Femur (tissue), 1 donor: Measurements from ENCODE around the gene TTC28.
"Not testable (repeated sequence)": the region's sequence is repeated elsewhere in the genome, so short reads cannot be mapped to it uniquely, and the experiment has no call there.

Experiments used
- DNase-seq: peaks from one replicate; pipeline ENCODE4 v3.0.0-alpha.2; 2017

TTC28 gene

GRCh38 chr22:28553108-28553866, 126.4 kb downstream of the TTC28 start:
- DNase-seq: not testable (repeated sequence)

GRCh38 chr22:28548406-28548805, 131.2 kb downstream of the TTC28 start:
- no peak for DNase-seq

- no peak for DNase-seq
These were observed 132.4 kb downstream of the TTC28 start for GRCh38 chr22:28547132-28547842.

- DNase-seq: no peak
These were observed 135.2 kb downstream of the TTC28 start for GRCh38 chr22:28544431-28544868.

- no peak for DNase-seq
These were observed 136.5 kb downstream of the TTC28 start for GRCh38 chr22:28542980-28543621.

GRCh38 chr22:28541137-28541536, 138.5 kb downstream of the TTC28 start:
- DNase-seq: no peak

- no peak for DNase-seq
These were observed 140.7 kb downstream of the TTC28 start for GRCh38 chr22:28538922-28539321.

- DNase-seq: not testable (repeated sequence)
These were observed 149.1 kb downstream of the TTC28 start for GRCh38 chr22:28530565-28530964.

GRCh38 chr22:28529144-28529543, 150.5 kb downstream of the TTC28 start:
- not testable (repeated sequence) for DNase-seq

GRCh38 chr22:28521451-28521850, 158.2 kb downstream of the TTC28 start:
- DNase-seq: no peak

GRCh38 chr22:28514321-28514821, 165.3 kb downstream of the TTC28 start:
- DNase-seq: peak; percentile 60

GRCh38 chr22:28512387-28512786, 167.3 kb downstream of the TTC28 start:
- DNase-seq: not testable (repeated sequence)

- no peak for DNase-seq
These were observed 171.7 kb downstream of the TTC28 start for GRCh38 chr22:28507896-28508295.

- DNase-seq: no peak
These were observed 173.5 kb downstream of the TTC28 start for GRCh38 chr22:28506150-28506535.

- peak; percentile 28 for DNase-seq
These were observed 174.1 kb downstream of the TTC28 start for GRCh38 chr22:28505416-28506149.

GRCh38 chr22:28500006-28500405, 179.6 kb downstream of the TTC28 start:
- DNase-seq: no peak

GRCh38 chr22:28498044-28498443, 181.6 kb downstream of the TTC28 start:
- no peak for DNase-seq

- DNase-seq: no peak
These were observed 182.5 kb downstream of the TTC28 start for GRCh38 chr22:28497188-28497587.

- DNase-seq: not testable (repeated sequence)
These were observed 188.4 kb downstream of the TTC28 start for GRCh38 chr22:28491289-28491688.

- DNase-seq: no peak
These were observed 190.8 kb downstream of the TTC28 start for GRCh38 chr22:28488825-28489224.

GRCh38 chr22:28484662-28485061, 195.0 kb downstream of the TTC28 start:
- no peak for DNase-seq

- no peak for DNase-seq
These were observed 197.9 kb downstream of the TTC28 start for GRCh38 chr22:28481725-28482124.
